ENCODE data around the gene NBPF11.
"Not testable (repeated sequence)": the region's sequence is repeated elsewhere in the genome, so short reads cannot be mapped to it uniquely, and the experiment has no call there.

DNA sequence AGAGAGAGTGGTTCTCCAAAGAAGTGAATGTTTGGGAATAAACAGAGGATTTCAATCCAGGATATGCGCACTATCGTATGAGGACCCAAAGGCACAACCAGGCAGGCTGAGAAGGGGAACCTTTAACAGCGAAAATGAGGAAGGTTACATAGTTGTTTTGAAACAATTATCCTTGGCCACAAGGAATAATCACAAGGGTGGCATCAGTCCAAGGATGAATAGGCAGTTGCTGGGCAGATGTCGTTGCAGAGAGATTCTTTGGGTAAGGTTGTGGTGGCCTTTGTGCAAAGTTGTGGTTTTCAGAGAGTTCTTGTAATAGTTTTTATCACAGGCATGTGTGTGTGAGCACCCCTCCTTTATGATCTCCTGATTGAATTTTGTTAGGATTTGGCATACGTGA lies 94.7 kb downstream of the NBPF11 start:
- TF ChIP-seq, protein P1, sequence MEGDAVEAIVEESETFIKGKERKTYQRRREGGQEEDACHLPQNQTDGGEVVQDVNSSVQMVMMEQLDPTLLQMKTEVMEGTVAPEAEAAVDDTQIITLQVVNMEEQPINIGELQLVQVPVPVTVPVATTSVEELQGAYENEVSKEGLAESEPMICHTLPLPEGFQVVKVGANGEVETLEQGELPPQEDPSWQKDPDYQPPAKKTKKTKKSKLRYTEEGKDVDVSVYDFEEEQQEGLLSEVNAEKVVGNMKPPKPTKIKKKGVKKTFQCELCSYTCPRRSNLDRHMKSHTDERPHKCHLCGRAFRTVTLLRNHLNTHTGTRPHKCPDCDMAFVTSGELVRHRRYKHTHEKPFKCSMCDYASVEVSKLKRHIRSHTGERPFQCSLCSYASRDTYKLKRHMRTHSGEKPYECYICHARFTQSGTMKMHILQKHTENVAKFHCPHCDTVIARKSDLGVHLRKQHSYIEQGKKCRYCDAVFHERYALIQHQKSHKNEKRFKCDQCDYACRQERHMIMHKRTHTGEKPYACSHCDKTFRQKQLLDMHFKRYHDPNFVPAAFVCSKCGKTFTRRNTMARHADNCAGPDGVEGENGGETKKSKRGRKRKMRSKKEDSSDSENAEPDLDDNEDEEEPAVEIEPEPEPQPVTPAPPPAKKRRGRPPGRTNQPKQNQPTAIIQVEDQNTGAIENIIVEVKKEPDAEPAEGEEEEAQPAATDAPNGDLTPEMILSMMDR (IDR thresholded peaks at IDR 0.05 in 4 of 5, conservative IDR thresholded peaks at IDR 0.05 in 1 of 5) = not testable (repeated sequence)
- not testable (repeated sequence) for TF ChIP-seq POLR2A (IDR thresholded peaks at IDR 0.05)

All from gastrocnemius medialis (tissue), 4 donors.